Mesenchymal stem cell (in vitro differentiated cells and primary cell): ENCODE results near the gene TRPV2.

ENCODE experiments used
- DNase-seq: peaks from one replicate; pipeline ENCODE4 v3.0.0-alpha.2; 2013
- H2AFZ ChIP-seq: one replicate; pipeline ENCODE4 v1.6.1; 2013; ENCODE audit warnings: low read depth, mild to moderate bottlenecking, control low read depth, inconsistent platforms, low read length, moderate library complexity
- H2AK5ac ChIP-seq: 2 replicates; pipeline ENCODE4 v1.6.1; 2013; ENCODE audit warnings: low read length, moderate library complexity, mild to moderate bottlenecking, inconsistent platforms; ENCODE audit not compliant: severe bottlenecking
- H2BK120ac ChIP-seq: one replicate; pipeline ENCODE4 v1.6.1; 2013; ENCODE audit warnings: low read depth, mild to moderate bottlenecking, inconsistent platforms, low read length, moderate library complexity
- H2BK12ac ChIP-seq, 2 experiments: one replicate each; pipeline ENCODE4 v1.6.1; 2013; ENCODE audit warnings: inconsistent platforms in 2 of 2, low read length in 2 of 2, mild to moderate bottlenecking in 2 of 2, moderate library complexity in 2 of 2, control low read depth in 1 of 2
- H2BK15ac ChIP-seq: one replicate; pipeline ENCODE4 v1.6.1; 2013; ENCODE audit warnings: mild to moderate bottlenecking, low read depth, inconsistent platforms; ENCODE audit not compliant: poor library complexity, severe bottlenecking
- H2BK5ac ChIP-seq: 2 replicates; pipeline ENCODE4 v1.6.1; 2013; ENCODE audit warnings: low read depth, mild to moderate bottlenecking, low read length, control low read depth, inconsistent platforms; ENCODE audit not compliant: poor library complexity, severe bottlenecking
- H3K14ac ChIP-seq, 2 experiments: one replicate each; pipeline ENCODE4 v1.6.1; 2013; ENCODE audit warnings: inconsistent platforms in 2 of 2, low read length in 2 of 2, control low read depth in 1 of 2, mild to moderate bottlenecking in 1 of 2, moderate library complexity in 1 of 2
- H3K18ac ChIP-seq, 2 experiments: one replicate each; pipeline ENCODE4 v1.6.1; 2013; ENCODE audit warnings: inconsistent platforms in 2 of 2, low read length in 2 of 2, control low read depth in 1 of 2, low read depth in 1 of 2, mild to moderate bottlenecking in 1 of 2
- H3K23ac ChIP-seq, 2 experiments: one replicate each; pipeline ENCODE4 v1.6.1; 2013; ENCODE audit warnings: inconsistent platforms in 2 of 2, low read length in 2 of 2, mild to moderate bottlenecking in 2 of 2, moderate library complexity in 2 of 2, control low read depth in 1 of 2
- H3K27ac ChIP-seq: 2 replicates; pipeline ENCODE4 v1.5.1; 2013; ENCODE audit warnings: mild to moderate bottlenecking, moderate library complexity, low read length, control low read depth, inconsistent platforms; ENCODE audit not compliant: poor library complexity, severe bottlenecking
- H3K27me3 ChIP-seq, 2 experiments: 2 replicates each; pipeline versions ENCODE4 v1.6.1 to v1.7.0; 2013; ENCODE audit warnings: low read length in 2 of 2, mild to moderate bottlenecking in 2 of 2, moderate library complexity in 2 of 2, control low read depth in 1 of 2, inconsistent platforms in 1 of 2; ENCODE audit not compliant: control insufficient read depth in 1 of 2, insufficient read depth in 1 of 2
- H3K36me3 ChIP-seq, 2 experiments: 2 replicates each; pipeline versions ENCODE4 v1.6.1 to v1.7.0; 2013; ENCODE audit warnings: low read length in 2 of 2, control low read depth in 1 of 2, inconsistent platforms in 1 of 2, low read depth in 1 of 2, mild to moderate bottlenecking in 1 of 2; ENCODE audit not compliant: insufficient read depth in 2 of 2, control insufficient read depth in 1 of 2
- H3K4ac ChIP-seq, 2 experiments: one replicate each; pipeline ENCODE4 v1.6.1; 2013; ENCODE audit warnings: inconsistent platforms in 2 of 2, low read length in 2 of 2, mild to moderate bottlenecking in 2 of 2, moderate library complexity in 2 of 2, control low read depth in 1 of 2, low read depth in 1 of 2
- H3K4me1 ChIP-seq: 2 replicates; pipeline ENCODE4 v1.6.1; 2013; ENCODE audit warnings: low read depth, low read length, control low read depth; ENCODE audit not compliant: control insufficient read depth, insufficient read depth
- H3K4me2 ChIP-seq: 2 replicates; pipeline ENCODE4 v1.6.1; 2013; ENCODE audit warnings: low read length, mild to moderate bottlenecking, inconsistent platforms; ENCODE audit not compliant: poor library complexity, severe bottlenecking
- H3K4me3 ChIP-seq, 2 experiments: 2 replicates each; pipeline versions ENCODE4 v1.5.1 to v1.7.0; 2013; ENCODE audit warnings: low read length in 2 of 2, mild to moderate bottlenecking in 2 of 2, control low read depth in 1 of 2, low read depth in 1 of 2; ENCODE audit not compliant: insufficient read depth in 1 of 2
- H3K79me1 ChIP-seq: replicated peaks from 2 replicates; pipeline ENCODE4 v1.6.1; 2013; ENCODE audit warnings: mild to moderate bottlenecking, control low read depth, low read length, inconsistent platforms; ENCODE audit not compliant: poor library complexity, severe bottlenecking
- H3K9ac ChIP-seq: 2 replicates; pipeline ENCODE4 v1.7.0; 2013; ENCODE audit warnings: mild to moderate bottlenecking, low read length, moderate library complexity
- H3K9me3 ChIP-seq: 2 replicates; pipeline ENCODE4 v1.7.0; 2013; ENCODE audit warnings: mild to moderate bottlenecking, low read length; ENCODE audit not compliant: control insufficient read depth
- H4K8ac ChIP-seq: one replicate; pipeline ENCODE4 v1.6.1; 2013; ENCODE audit warnings: inconsistent platforms, mild to moderate bottlenecking, low read length, moderate library complexity
- H4K91ac ChIP-seq: one replicate; pipeline ENCODE4 v1.6.1; 2013; ENCODE audit warnings: mild to moderate bottlenecking, low read length, inconsistent platforms
- WGBS: methylation state at CpG from one replicate; pipeline ENCODE4 v1.1.7; 2013; ENCODE audit warnings: mixed read lengths; 5-methylcytosine and 5-hydroxymethylcytosine counted together

The TRPV2 gene

GRCh38 chr17:16406742-16407674 is 8.4 kb upstream of the TRPV2 start:
- Histone ChIP-seq H2BK15ac (peak overlapping the region; percentile 95), H3K4me1 (peaks cover 18% of the 10 kb centered on the region), H3K27me3 (no peaks in the 10 kb centered on the region), H3K14ac (peak overlapping the region in 1 of 2 experiments; percentile 91), H2BK5ac (no peak overlapping the region), H3K4me2 (peak overlapping the region; percentile 95), H3K4ac (peak overlapping the region; percentile 6 to 46), H3K4me3 (peak overlapping the region; percentile 62 to 81), H3K9me3 (no peaks in the 10 kb centered on the region), H3K27ac (no peak overlapping the region), H3K23ac (no peak overlapping the region), H4K8ac (peak overlapping the region; percentile 97), H2BK12ac (peak overlapping the region; percentile 72 to 75), H3K18ac (peak overlapping the region; percentile 86 to 89), H3K36me3 (no peaks in the 10 kb centered on the region), H2AK5ac (no peak overlapping the region), H3K79me1 (no peaks in the 10 kb centered on the region), H4K91ac (peak overlapping the region; percentile 91), H3K9ac (peak overlapping the region; percentile 84), H2BK120ac (peak overlapping the region; percentile 91), H2AFZ (peak overlapping the region; percentile 33)
- peak; percentile 37 for DNase-seq
- WGBS, result 8% methylated on average over 60 of the region's 67 CpGs

DNA sequence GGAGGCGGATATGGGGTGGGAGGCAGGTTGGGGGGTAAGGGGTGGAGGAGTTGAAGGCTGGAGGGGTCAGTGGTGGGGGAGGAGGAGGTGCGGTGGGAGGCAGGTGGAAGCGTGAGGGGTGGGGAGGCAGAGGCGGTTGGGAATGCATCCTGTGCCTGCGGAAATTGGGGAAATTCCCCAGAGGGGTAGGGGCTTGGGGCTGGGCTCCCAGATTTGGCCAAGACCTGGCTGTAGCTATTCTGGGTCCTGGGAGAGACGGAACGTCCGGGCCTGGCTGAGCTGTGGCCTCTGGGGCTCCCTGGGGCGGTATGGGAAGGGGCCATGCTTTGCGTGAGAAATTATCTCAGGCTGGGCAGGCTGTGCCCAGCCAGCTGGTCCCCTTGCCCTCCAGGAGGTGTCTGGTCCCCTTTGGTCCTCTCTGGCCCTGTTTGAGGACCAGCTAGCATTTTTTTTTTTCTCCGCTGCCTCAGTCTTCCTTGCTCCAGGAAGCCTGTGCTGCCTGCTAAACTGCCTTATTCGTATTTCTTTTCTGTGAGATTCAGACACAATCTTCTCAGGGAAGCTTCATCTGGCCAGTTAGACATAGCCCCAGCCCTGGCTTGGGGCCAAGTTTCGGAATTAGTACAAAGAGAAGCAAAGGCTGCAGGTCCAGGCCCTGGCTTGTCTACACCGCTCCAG is 7.3 kb upstream of the TRPV2 start:
- Histone ChIP-seq H3K4me1 (peaks cover 18% of the 10 kb centered on the region), H3K9ac (no peak overlapping the region), H2BK5ac (no peak overlapping the region), H3K36me3 (no peaks in the 10 kb centered on the region), H3K23ac (no peak overlapping the region), H2AK5ac (no peak overlapping the region), H3K79me1 (no peaks in the 10 kb centered on the region), H3K14ac (peak overlapping the region in 1 of 2 experiments; percentile 11), H4K8ac (peak overlapping the region; percentile 37), H3K18ac (peak overlapping the region; percentile 18 to 62), H3K9me3 (no peaks in the 10 kb centered on the region), H3K4ac (no peak overlapping the region), H2BK12ac (peak overlapping the region in 1 of 2 experiments; percentile 61), H2BK15ac (peak overlapping the region; percentile 93), H3K4me3 (no peak overlapping the region), H2AFZ (peak overlapping the region; percentile 52), H3K4me2 (no peak overlapping the region), H4K91ac (peak overlapping the region; percentile 83), H2BK120ac (no peak overlapping the region), H3K27ac (peak overlapping the region; percentile 50), H3K27me3 (no peaks in the 10 kb centered on the region)
- DNase-seq, result peak; percentile 75
- WGBS, result 58% methylated on average over 14 of the region's 14 CpGs

DNA sequence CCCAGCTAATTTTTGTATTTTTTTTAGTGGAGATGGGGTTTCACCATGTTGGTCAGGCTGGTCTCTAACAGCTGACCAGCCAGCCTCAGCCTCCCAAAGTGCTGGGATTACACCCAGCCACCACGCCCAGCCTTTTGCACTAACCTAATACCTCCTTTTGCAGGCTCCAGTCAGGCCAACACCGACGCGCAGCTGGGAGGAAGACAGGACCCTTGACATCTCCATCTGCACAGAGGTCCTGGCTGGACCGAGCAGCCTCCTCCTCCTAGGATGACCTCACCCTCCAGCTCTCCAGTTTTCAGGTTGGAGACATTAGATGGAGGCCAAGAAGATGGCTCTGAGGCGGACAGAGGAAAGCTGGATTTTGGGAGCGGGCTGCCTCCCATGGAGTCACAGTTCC is 2.0 kb downstream of the TRPV2 start:
- no peak for DNase-seq
- H3K27me3 ChIP-seq, result no peaks in the 10 kb centered on the region
- no peak overlapping the region for H3K9ac ChIP-seq
- H3K4ac ChIP-seq, result peak overlapping the region; percentile 62 to 92
- H3K4me3 ChIP-seq, result no peak overlapping the region
- peak overlapping the region; percentile 84 to 99 for H3K18ac ChIP-seq
- no peaks in the 10 kb centered on the region for H3K79me1 ChIP-seq
- H3K36me3 ChIP-seq, result peaks cover 0 to 29% of the 10 kb centered on the region in 2 experiments
- H3K9me3 ChIP-seq, result no peaks in the 10 kb centered on the region
- no peak overlapping the region for H3K4me2 ChIP-seq
- 100% methylated on average over 6 of the region's 7 CpGs for WGBS
- H2BK120ac ChIP-seq, result no peak overlapping the region
- peak overlapping the region; percentile 58 for H2AK5ac ChIP-seq
- H2BK15ac ChIP-seq, result peak overlapping the region; percentile 82
- peaks cover 40% of the 10 kb centered on the region for H3K4me1 ChIP-seq
- H2AFZ ChIP-seq, result no peak overlapping the region
- H2BK12ac ChIP-seq, result peak overlapping the region; percentile 18 to 65
- no peak overlapping the region for H2BK5ac ChIP-seq
- H3K23ac ChIP-seq, result peak overlapping the region in 1 of 2 experiments; percentile 14
- no peak overlapping the region for H3K14ac ChIP-seq
- H4K8ac ChIP-seq, result peak overlapping the region; percentile 79
- peak overlapping the region; percentile 92 for H4K91ac ChIP-seq
- H3K27ac ChIP-seq, result no peak overlapping the region
